Subcutaneous abdominal adipose tissue (tissue), 5 donors: ENCODE results near the gene USP27X.
A peak's percentile ranks its signal among the peaks of the same experiment; 100 is the strongest.

Experiments
- H3K27ac ChIP-seq: one replicate; pipeline ENCODE4 v1.7.0; 2013; ENCODE audit warnings: low read depth, mild to moderate bottlenecking, inconsistent platforms, low read length, moderate library complexity
- H3K27me3 ChIP-seq, 5 donors: one replicate each; pipeline ENCODE4 v1.7.0; 2013; ENCODE audit warnings: low read length in 5 of 5, inconsistent platforms in 1 of 5; ENCODE audit not compliant: control insufficient read depth in 5 of 5, insufficient read depth in 4 of 5
- H3K36me3 ChIP-seq, 5 donors: one replicate each; pipeline ENCODE4 v1.7.0; 2013; ENCODE audit warnings: low read length in 5 of 5; ENCODE audit not compliant: control insufficient read depth in 5 of 5, insufficient read depth in 5 of 5
- H3K4me1 ChIP-seq, 5 donors: one replicate each; pipeline ENCODE4 v1.7.0; 2013; ENCODE audit warnings: low read length in 5 of 5, mild to moderate bottlenecking in 3 of 5, moderate library complexity in 1 of 5; ENCODE audit not compliant: control insufficient read depth in 5 of 5, insufficient read depth in 5 of 5
- H3K4me3 ChIP-seq, 5 donors: one replicate each; pipeline ENCODE4 v1.7.0; 2013; ENCODE audit warnings: low read length in 5 of 5, low read depth in 1 of 5
- H3K9ac ChIP-seq, 5 donors: one replicate each; pipeline ENCODE4 v1.7.0; 2013; ENCODE audit warnings: low read length in 5 of 5, mild to moderate bottlenecking in 4 of 5, moderate library complexity in 3 of 5
- H3K9me3 ChIP-seq, 5 donors: one replicate each; pipeline ENCODE4 v1.7.0; 2013; ENCODE audit warnings: low read length in 5 of 5; ENCODE audit not compliant: control insufficient read depth in 5 of 5
- donor health status: healthy.
- donor health status: healthy.
- donor health status: healthy.
- donor health status: healthy.
- donor health status: healthy.

Gene USP27X

GRCh38 chrX:49879656-49880277 is 483 bp downstream of the USP27X start:
- peak overlapping the region; percentile 67 for H3K27ac ChIP-seq
- no peaks in the 10 kb centered on the region for H3K36me3 ChIP-seq
- H3K9me3 ChIP-seq = no peaks in the 10 kb centered on the region
- H3K4me3 ChIP-seq = peak overlapping the region; percentile 52 to 69 (median 61)
- peak overlapping the region in 2 of 5 donors; percentile 26 to 66 for H3K9ac ChIP-seq
- H3K4me1 ChIP-seq = peaks cover 0 to 24% (median 13%) of the 10 kb centered on the region in 5 donors
- H3K27me3 ChIP-seq = peaks cover 0 to 11% (median 5%) of the 10 kb centered on the region in 5 donors

GRCh38 chrX:49880668-49881067 is 1.4 kb downstream of the USP27X start:
- peaks cover 0 to 12% (median 8%) of the 10 kb centered on the region in 5 donors for H3K27me3 ChIP-seq
- H3K27ac ChIP-seq = no peak overlapping the region
- H3K4me1 ChIP-seq = peaks cover 0 to 24% (median 13%) of the 10 kb centered on the region in 5 donors
- H3K9me3 ChIP-seq = no peaks in the 10 kb centered on the region
- no peak overlapping the region for H3K9ac ChIP-seq
- H3K36me3 ChIP-seq = no peaks in the 10 kb centered on the region
- H3K4me3 ChIP-seq = no peak overlapping the region

- peaks cover 0 to 18% (median 8%) of the 10 kb centered on the region in 5 donors for H3K27me3 ChIP-seq
- H3K27ac ChIP-seq = no peak overlapping the region
- H3K4me1 ChIP-seq = peaks cover 0 to 9% (median 4%) of the 10 kb centered on the region in 5 donors
- H3K9me3 ChIP-seq = no peaks in the 10 kb centered on the region
- H3K9ac ChIP-seq = no peak overlapping the region
- no peaks in the 10 kb centered on the region for H3K36me3 ChIP-seq
- no peak overlapping the region for H3K4me3 ChIP-seq
Observed at GRCh38 chrX:49884290-49884862, 5.1 kb downstream of the USP27X start.

GRCh38 chrX:49892542-49892941 is 13.3 kb downstream of the USP27X start:
- peaks cover 4 to 8% (median 7%) of the 10 kb centered on the region in 5 donors for H3K9me3 ChIP-seq
- no peak overlapping the region for H3K9ac ChIP-seq
- H3K4me3 ChIP-seq = no peak overlapping the region
- no peak overlapping the region for H3K27ac ChIP-seq
- no peaks in the 10 kb centered on the region for H3K36me3 ChIP-seq
- peaks cover 0 to 3% (median 0%) of the 10 kb centered on the region in 5 donors for H3K27me3 ChIP-seq
- H3K4me1 ChIP-seq = no peaks in the 10 kb centered on the region

- Histone ChIP-seq H3K9ac (no peak overlapping the region), H3K4me3 (no peak overlapping the region), H3K27me3 (peaks cover 0 to 19% (median 5%) of the 10 kb centered on the region in 5 donors), H3K4me1 (no peaks in the 10 kb centered on the region), H3K36me3 (no peaks in the 10 kb centered on the region), H3K27ac (no peak overlapping the region), H3K9me3 (peaks cover 4 to 10% (median 7%) of the 10 kb centered on the region in 5 donors)
Observed at GRCh38 chrX:49896951-49897350, 17.7 kb downstream of the USP27X start.

GRCh38 chrX:49901048-49901447 is 21.8 kb downstream of the USP27X start:
- no peak overlapping the region for H3K4me3 ChIP-seq
- no peaks in the 10 kb centered on the region for H3K36me3 ChIP-seq

GRCh38 chrX:49910344-49910743 is 31.1 kb downstream of the USP27X start:
- H3K27me3 ChIP-seq = peaks cover 0 to 19% (median 16%) of the 10 kb centered on the region in 5 donors
- no peaks in the 10 kb centered on the region for H3K36me3 ChIP-seq
- no peak overlapping the region for H3K27ac ChIP-seq
- H3K4me3 ChIP-seq = no peak overlapping the region
- peaks cover 0 to 3% (median 0%) of the 10 kb centered on the region in 5 donors for H3K9me3 ChIP-seq
- H3K4me1 ChIP-seq = no peaks in the 10 kb centered on the region
- no peak overlapping the region for H3K9ac ChIP-seq

More at GRCh38 chrX:49901048-49901447, 21.8 kb downstream of the USP27X start:
- no peak overlapping the region for H3K27ac ChIP-seq
- no peaks in the 10 kb centered on the region for H3K4me1 ChIP-seq
- H3K9me3 ChIP-seq = peaks cover 4 to 10% (median 7%) of the 10 kb centered on the region in 5 donors
- H3K27me3 ChIP-seq = peaks cover 0 to 16% (median 5%) of the 10 kb centered on the region in 5 donors
- H3K9ac ChIP-seq = no peak overlapping the region

- Histone ChIP-seq H3K27me3 (peaks cover 0 to 19% (median 18%) of the 10 kb centered on the region in 5 donors), H3K36me3 (no peaks in the 10 kb centered on the region), H3K9me3 (no peaks in the 10 kb centered on the region), H3K27ac (no peak overlapping the region), H3K4me1 (no peaks in the 10 kb centered on the region), H3K4me3 (no peak overlapping the region), H3K9ac (no peak overlapping the region)
Observed at GRCh38 chrX:49912086-49912485, 32.8 kb downstream of the USP27X start.

GRCh38 chrX:49912861-49913260 is 33.6 kb downstream of the USP27X start:
- Histone ChIP-seq H3K27ac (no peak overlapping the region), H3K9me3 (no peaks in the 10 kb centered on the region), H3K27me3 (peaks cover 0 to 19% (median 18%) of the 10 kb centered on the region in 5 donors), H3K36me3 (no peaks in the 10 kb centered on the region), H3K4me3 (no peak overlapping the region), H3K9ac (no peak overlapping the region), H3K4me1 (no peaks in the 10 kb centered on the region)
